HFFc6 (cell line): ENCODE measurements around the gene HDAC10. TPM values are rescaled to one million over a fixed set of nuclear protein-coding genes. Genes with fewer than 3 reads are reported as not detected.

Experiments
- DNase-seq: peaks from one replicate; pipeline ENCODE4 v3.0.0-alpha.2; 2018
- H3K27ac Mint-ChIP-seq: 2 replicates; pipeline ENCODE4 v1.8.0; 2020; ENCODE audit warnings: mild to moderate bottlenecking, mixed read lengths
- H3K27me3 Mint-ChIP-seq: 2 replicates; pipeline ENCODE4 v1.8.0; 2021; ENCODE audit warnings: mild to moderate bottlenecking, moderate library complexity, mixed read lengths; ENCODE audit not compliant: insufficient read depth
- H3K36me3 Mint-ChIP-seq: 2 replicates; pipeline ENCODE4 v1.8.0; 2021; ENCODE audit warnings: low read depth, mixed read lengths
- H3K4me1 Mint-ChIP-seq: 2 replicates; pipeline ENCODE4 v1.8.0; 2020; ENCODE audit warnings: low read depth, mixed read lengths
- H3K4me3 Mint-ChIP-seq: 2 replicates; pipeline ENCODE4 v1.8.0; 2020; ENCODE audit warnings: mild to moderate bottlenecking, moderate library complexity, mixed read lengths
- H3K9me3 Mint-ChIP-seq: 2 replicates; pipeline ENCODE4 v1.8.0; 2020; ENCODE audit warnings: mild to moderate bottlenecking, mixed read lengths
- CTCF ChIP-seq: fragments of 200-600 bp; sonication (generic); IDR thresholded peaks from 2 replicates; pipeline ENCODE4 v1.5.0; 2021; ENCODE audit warnings: antibody characterized with exemption, mild to moderate bottlenecking
- total RNA-seq, 6 experiments: library from RNA; stranded (reverse); fragmentation: NEBNext Ultra II Directional; extraction: Animal tissue kit (Norgen Biotek cat#: 25700); gene quantifications; 2 replicates in 1 of 6; 3 replicates in 5 of 6; pipeline ENCODE4 v1.2.3, GENCODE V29; 2021

HDAC10 gene
- total RNA-seq, 6 experiments from 2014 or later, result 24.2 to 30.9 (median 28.9) TPM

DNA sequence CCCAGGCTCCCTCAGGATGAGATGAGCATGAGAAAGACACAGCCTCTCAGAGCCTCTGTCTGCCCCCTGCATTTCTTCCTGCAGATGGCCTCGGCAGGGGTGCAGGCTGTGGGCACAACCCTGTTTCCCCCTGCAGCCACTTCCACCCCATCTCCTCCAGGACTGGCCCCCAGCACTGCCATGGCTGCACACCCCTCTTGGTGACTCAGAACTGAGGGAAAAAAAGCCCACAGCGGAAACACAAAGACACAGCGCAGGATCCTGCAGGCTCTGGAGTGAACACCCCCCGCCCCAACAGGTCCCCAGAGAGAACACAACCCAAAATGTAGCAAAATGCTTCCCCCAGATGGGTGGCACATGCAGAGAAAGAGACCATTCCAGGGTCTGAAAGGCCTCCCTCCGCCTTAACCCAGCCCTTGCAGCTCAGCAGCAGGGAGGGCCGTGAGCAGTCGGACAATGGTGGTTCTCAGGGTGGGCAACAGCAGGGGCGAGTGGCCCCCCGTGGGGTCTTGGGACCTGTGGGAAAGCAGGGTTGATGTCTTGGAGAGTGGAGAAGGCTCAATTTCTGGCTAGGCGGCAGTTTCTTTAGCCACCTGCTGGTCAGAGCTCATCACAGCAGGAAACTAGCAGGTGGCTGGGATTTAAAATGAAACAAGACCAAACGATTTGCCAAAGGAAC is 14.2 kb downstream of the HDAC10 start:
- no peaks in the 10 kb centered on the region for H3K9me3 Mint-ChIP-seq
- no peak overlapping the region for H3K27ac Mint-ChIP-seq
- H3K4me1 Mint-ChIP-seq, result peaks cover 12% of the 10 kb centered on the region

DNA sequence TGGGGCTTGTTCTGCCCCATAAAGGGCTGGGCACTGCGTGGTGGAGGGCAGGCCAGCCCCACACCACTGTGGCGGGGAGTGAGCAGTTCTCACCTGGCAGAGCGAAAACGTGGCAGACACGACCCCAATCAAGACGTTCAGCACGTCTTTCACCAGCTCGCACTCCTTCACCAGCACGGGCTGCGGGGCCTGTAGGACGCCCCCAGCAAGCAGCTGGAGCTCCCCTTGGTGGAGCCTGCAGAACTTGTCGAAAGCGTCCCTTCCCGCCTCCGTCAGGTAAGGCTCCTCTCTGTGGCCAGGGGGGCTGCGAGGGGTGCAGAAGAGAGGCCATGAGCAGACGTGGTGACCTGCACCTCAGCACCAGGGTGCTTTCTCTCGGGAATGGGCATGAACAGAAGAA is 17.8 kb downstream of the HDAC10 start:
- Mint-ChIP-seq H3K9me3 (no peaks in the 10 kb centered on the region), H3K27me3 (no peaks in the 10 kb centered on the region; the same call in 1 of the 2 replicates), H3K4me3 (no peak overlapping the region), H3K27ac (no peak overlapping the region), H3K36me3 (peaks cover 30% of the 10 kb centered on the region), H3K4me1 (no peaks in the 10 kb centered on the region)
- no peak for DNase-seq
- no peak for TF ChIP-seq CTCF

More for the DNA sequence above, 14.2 kb downstream of the HDAC10 start:
- Mint-ChIP-seq H3K36me3 (peaks cover 24% of the 10 kb centered on the region), H3K27me3 (no peaks in the 10 kb centered on the region; the same call in 1 of the 2 replicates), H3K4me3 (no peak overlapping the region; the same call in 1 of the 2 replicates)
- TF ChIP-seq CTCF, result peak; percentile 79
- DNase-seq, result no peak

DNA sequence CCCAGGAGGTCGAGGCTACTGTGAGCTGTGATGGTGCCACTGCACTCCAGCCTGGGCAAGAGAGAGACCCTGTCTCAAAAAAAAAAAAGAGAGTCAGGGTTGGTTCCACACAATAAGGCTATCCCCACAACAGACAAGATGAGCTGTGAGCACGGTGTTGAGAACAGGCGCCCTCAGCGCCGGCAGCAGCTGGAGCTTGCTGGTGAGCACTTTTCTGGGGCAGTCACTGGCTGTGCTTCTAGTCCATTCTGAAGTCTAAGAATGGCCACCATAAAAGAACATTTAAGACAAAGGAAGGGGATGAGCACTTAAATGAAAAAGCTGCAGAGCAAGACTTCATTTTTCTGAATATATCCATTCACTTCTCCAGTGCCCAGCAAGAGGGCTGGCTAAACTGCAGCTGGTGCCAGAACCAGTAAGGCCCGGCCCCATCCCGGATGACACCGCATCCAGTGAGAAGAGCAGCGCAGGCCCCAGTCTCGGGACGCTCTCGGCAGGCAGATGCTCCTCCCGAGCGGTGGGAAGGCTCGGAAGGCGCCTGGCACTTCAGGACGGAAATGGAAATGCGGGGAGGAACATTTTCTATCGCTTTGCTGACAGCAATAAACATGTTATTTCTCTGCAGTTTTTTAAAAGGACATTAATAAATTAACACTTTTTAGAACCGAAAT is 18.4 kb downstream of the HDAC10 start:
- Mint-ChIP-seq H3K27ac (no peak overlapping the region), H3K36me3 (peaks cover 30% of the 10 kb centered on the region), H3K4me3 (no peak overlapping the region), H3K27me3 (no peaks in the 10 kb centered on the region; the same call in 1 of the 2 replicates), H3K4me1 (no peaks in the 10 kb centered on the region), H3K9me3 (no peaks in the 10 kb centered on the region)
- TF ChIP-seq CTCF, result no peak
- DNase-seq, result no peak

- TF ChIP-seq CTCF, result no peak
- no peaks in the 10 kb centered on the region for H3K9me3 Mint-ChIP-seq
- no peaks in the 10 kb centered on the region; the same call in 1 of the 2 replicates for H3K27me3 Mint-ChIP-seq
- H3K27ac Mint-ChIP-seq, result no peak overlapping the region
- no peak overlapping the region for H3K4me3 Mint-ChIP-seq
- peaks cover 18% of the 10 kb centered on the region for H3K36me3 Mint-ChIP-seq
- no peak for DNase-seq
- no peaks in the 10 kb centered on the region for H3K4me1 Mint-ChIP-seq
Measured at GRCh38 chr22:50229370-50229769, 21.7 kb downstream of the HDAC10 start.

- TF ChIP-seq CTCF, result no peak
Measured at GRCh38 chr22:50228366-50228765, 22.7 kb downstream of the HDAC10 start.

More at GRCh38 chr22:50228366-50228765, 22.7 kb downstream of the HDAC10 start:
- Mint-ChIP-seq H3K27ac (no peak overlapping the region), H3K36me3 (peaks cover 8% of the 10 kb centered on the region), H3K27me3 (no peaks in the 10 kb centered on the region; the same call in none of the 2 replicates), H3K4me1 (no peaks in the 10 kb centered on the region), H3K4me3 (no peak overlapping the region), H3K9me3 (no peaks in the 10 kb centered on the region)
- no peak for DNase-seq
